ENCODE data around the gene SNX33. TPM values are rescaled to one million over a fixed set of nuclear protein-coding genes. Genes with fewer than 3 reads are reported as not detected.

The SNX33 gene
- total RNA-seq, 1 donor: 39.8 TPM

- Histone ChIP-seq H3K9me3 (ENCODE audit: low read depth, low read length) (no peaks in the 10 kb centered on the region), H4K20me1 (ENCODE audit: insufficient read depth, low read length) (no peaks in the 10 kb centered on the region), H3K36me3 (ENCODE audit: insufficient read depth, low read length) (peaks cover 36% of the 10 kb centered on the region), H3K27ac (ENCODE audit: low read depth, low read length) (peak overlapping the region; percentile 97), H3K27me3 (ENCODE audit: insufficient read depth, low read length) (no peaks in the 10 kb centered on the region), H3K4me3 (ENCODE audit: insufficient read depth, low read length) (peak overlapping the region; percentile 63), H3K4me1 (ENCODE audit: insufficient read depth, low read length) (peaks cover 19% of the 10 kb centered on the region), H3K79me2 (ENCODE audit: insufficient read depth, low read length) (peaks cover 27% of the 10 kb centered on the region), H3K4me2 (ENCODE audit: insufficient read depth, low read length) (peak overlapping the region; percentile 86), H2AFZ (ENCODE audit: low read length) (peak overlapping the region; percentile 61)
- no peak for TF ChIP-seq CTCF (IDR thresholded peaks at IDR 0.05; ENCODE audit: extremely low read depth, low read depth, low read length)
- no peak for DNase-seq (ENCODE audit: insufficient read length, low spot score, missing footprints)
Measured at GRCh38 chr15:75620058-75620820, 27.5 kb upstream of the SNX33 start.

- no peaks in the 10 kb centered on the region for H3K9me3 ChIP-seq (ENCODE audit: low read depth, low read length)
- DNase-seq (ENCODE audit: insufficient read length, low spot score, missing footprints): peak; percentile 93
- H3K27me3 ChIP-seq (ENCODE audit: insufficient read depth, low read length): no peaks in the 10 kb centered on the region
- peak overlapping the region; percentile 86 for H3K4me2 ChIP-seq (ENCODE audit: insufficient read depth, low read length)
- H3K4me1 ChIP-seq (ENCODE audit: insufficient read depth, low read length): peaks cover 19% of the 10 kb centered on the region
- no peaks in the 10 kb centered on the region for H4K20me1 ChIP-seq (ENCODE audit: insufficient read depth, low read length)
- H3K36me3 ChIP-seq (ENCODE audit: insufficient read depth, low read length): peaks cover 32% of the 10 kb centered on the region
- H3K27ac ChIP-seq (ENCODE audit: low read depth, low read length): peak overlapping the region; percentile 97
- peaks cover 27% of the 10 kb centered on the region for H3K79me2 ChIP-seq (ENCODE audit: insufficient read depth, low read length)
- peak overlapping the region; percentile 63 for H3K4me3 ChIP-seq (ENCODE audit: insufficient read depth, low read length)
- TF ChIP-seq CTCF (IDR thresholded peaks at IDR 0.05; ENCODE audit: extremely low read depth, low read depth, low read length): peak; percentile 48
- H2AFZ ChIP-seq (ENCODE audit: low read length): peak overlapping the region; percentile 61
Measured at GRCh38 chr15:75620841-75621391, 26.8 kb upstream of the SNX33 start.

GRCh38 chr15:75622505-75622904, 25.2 kb upstream of the SNX33 start:
- H3K79me2 ChIP-seq (ENCODE audit: insufficient read depth, low read length): peaks cover 27% of the 10 kb centered on the region
- peaks cover 18% of the 10 kb centered on the region for H3K36me3 ChIP-seq (ENCODE audit: insufficient read depth, low read length)
- H3K27me3 ChIP-seq (ENCODE audit: insufficient read depth, low read length): no peaks in the 10 kb centered on the region
- no peak for DNase-seq (ENCODE audit: insufficient read length, low spot score, missing footprints)
- H3K4me1 ChIP-seq (ENCODE audit: insufficient read depth, low read length): peaks cover 24% of the 10 kb centered on the region
- H3K4me3 ChIP-seq (ENCODE audit: insufficient read depth, low read length): no peak overlapping the region
- TF ChIP-seq CTCF (IDR thresholded peaks at IDR 0.05; ENCODE audit: extremely low read depth, low read depth, low read length): no peak
- no peaks in the 10 kb centered on the region for H4K20me1 ChIP-seq (ENCODE audit: insufficient read depth, low read length)
- H3K27ac ChIP-seq (ENCODE audit: low read depth, low read length): peak overlapping the region; percentile 5
- no peaks in the 10 kb centered on the region for H3K9me3 ChIP-seq (ENCODE audit: low read depth, low read length)
- no peak overlapping the region for H2AFZ ChIP-seq (ENCODE audit: low read length)
- no peak overlapping the region for H3K4me2 ChIP-seq (ENCODE audit: insufficient read depth, low read length)

Data from osteoblast (primary cell).